ENCODE measurements around the gene FBLN2. TPM values are rescaled to one million over a fixed set of nuclear protein-coding genes. Genes with fewer than 3 reads are reported as not detected.

Gene FBLN2
- total and polyA plus RNA-seq, 2 of the 4 experiments (the other 2 are of a cell fraction), result 11.8 to 60.8 TPM

- Histone ChIP-seq H2BK120ac (ENCODE audit: low read depth, low read length) (no peak overlapping the region), H4K20me1 (ENCODE audit: insufficient read depth, low read length) (no peaks in the 10 kb centered on the region), H3K4me1 (ENCODE audit: control insufficient read depth, insufficient read depth, low read length) (peaks cover 5% of the 10 kb centered on the region; the same call in 1 of the 2 replicates), H2AK9ac (replicated peaks; ENCODE audit: low read depth, low read length, poor library complexity) (peak overlapping the region; percentile 63), H3K18ac (ENCODE audit: low read depth, low read length) (no peak overlapping the region), H4K5ac (ENCODE audit: low read depth, low read length) (no peak overlapping the region), H4K91ac (ENCODE audit: insufficient read depth, low read depth, low read length) (no peak overlapping the region), H3K27ac (ENCODE audit: insufficient read depth, low read length) (no peak overlapping the region), H3K4ac (ENCODE audit: low read depth, low read length) (no peak overlapping the region), H2BK20ac (ENCODE audit: low read depth, low read length) (no peak overlapping the region), H3K79me1 (ENCODE audit: low read depth in 1 of 2, low read length in 2 of 2) (no peaks in the 10 kb centered on the region; a peak in 1 of 4 replicates), H3K9me1 (ENCODE audit: insufficient read depth, low read length) (0 out of 2 replicates have a peak, but pooled peaks cover 3% of the 10 kb centered on the region), H3K36me3 (ENCODE audit: control insufficient read depth, insufficient read depth, low read length) (no peaks in the 10 kb centered on the region), H3K9me3 (ENCODE audit: control insufficient read depth, insufficient read depth, low read length) (no peaks in the 10 kb centered on the region), H3K4me3 (ENCODE audit: insufficient read depth, low read depth, low read length) (no peak overlapping the region), H2AFZ (replicated peaks; ENCODE audit: low read length, poor library complexity) (peak overlapping the region; percentile 10), H3K56ac (ENCODE audit: extremely low read depth, insufficient read depth, low read length) (no peak overlapping the region), H2BK15ac (ENCODE audit: low read depth, low read length) (no peak overlapping the region), H3K23ac (ENCODE audit: low read depth, low read length) (no peak overlapping the region; the same call in 1 of the 2 replicates), H3K4me2 (ENCODE audit: low read depth, low read length) (no peak overlapping the region), H2BK5ac (ENCODE audit: low read depth, low read length, poor library complexity, severe bottlenecking) (no peak overlapping the region), H4K8ac (ENCODE audit: low read depth in 2 of 2, low read length in 2 of 2) (no peak overlapping the region), H3K9ac (ENCODE audit: low read depth, low read length) (no peak overlapping the region), H3K14ac (replicated peaks; ENCODE audit: low read depth, low read length) (no peak overlapping the region), H3K27me3 (ENCODE audit: control insufficient read depth, insufficient read depth, low read length) (peaks cover 4% of the 10 kb centered on the region; the same call in 1 of the 2 replicates), H2AK5ac (ENCODE audit: low read depth, low read length) (no peak overlapping the region)
- peak; percentile 48 for DNase-seq
- POLR2A ChIA-PET (ENCODE audit: unreplicated experiment), result no interaction called here
- dilution Hi-C loops (cut with HindIII; ENCODE audit: low sequenced_read_pairs, unreplicated experiment) (no loop called here), intact Hi-C loops (cut with micrococcal nuclease) (no loop called here), in situ Hi-C loops (cut with MboI; ENCODE audit: low sequenced_read_pairs) (no loop called here)
- CTCF ChIA-PET, result interaction anchor here (0.6 kb wide), 1 partner anchor 603 kb away, joined by 5 read pairs; no protein-coding TSS in a partner anchor
- ATAC-seq (ENCODE audit: low read depth), result peak; percentile 51
- no TSS peak for BruUV-seq (replicated peaks)
- 49% methylated on average over 7 of the region's 10 CpGs; no CpG with 5 or more reads in 1 of the 2 experiments for WGBS, 2 experiments (ENCODE audit: extremely low coverage in 2 of 2, insufficient read length in 1 of 2)
- TF ChIP-seq NFE2L2 (IDR thresholded peaks at IDR 0.05; ENCODE audit: low read depth, low read length) (no peak), MXI1 (IDR thresholded peaks at IDR 0.05; ENCODE audit: borderline replicate concordance, low read depth, low read length) (no peak), POLR2A (IDR thresholded peaks at IDR 0.05; ENCODE audit: low read depth, low read length) (no peak), RFX5 (IDR thresholded peaks at IDR 0.05; ENCODE audit: low read depth, low read length) (no peak), SMC3 (IDR thresholded peaks at IDR 0.05; ENCODE audit: low read depth, low read length) (no peak), RAD21 (IDR thresholded peaks at IDR 0.05; ENCODE audit: low read length) (no peak), MAZ (IDR thresholded peaks at IDR 0.05; ENCODE audit: borderline replicate concordance, low read depth, low read length) (no peak; the same call in 1 of the 2 replicates), USF2 (IDR thresholded peaks at IDR 0.05; ENCODE audit: low read depth, low read length) (no peak; the same call in 1 of the 2 replicates), FOS (IDR thresholded peaks at IDR 0.05; ENCODE audit: low read depth, low read length) (no peak), CHD1 (IDR thresholded peaks at IDR 0.05; ENCODE audit: low read depth, low read length) (no peak), BHLHE40 (IDR thresholded peaks at IDR 0.05; ENCODE audit: low read depth, low read length) (no peak)
- TF ChIP-seq, protein P1, sequence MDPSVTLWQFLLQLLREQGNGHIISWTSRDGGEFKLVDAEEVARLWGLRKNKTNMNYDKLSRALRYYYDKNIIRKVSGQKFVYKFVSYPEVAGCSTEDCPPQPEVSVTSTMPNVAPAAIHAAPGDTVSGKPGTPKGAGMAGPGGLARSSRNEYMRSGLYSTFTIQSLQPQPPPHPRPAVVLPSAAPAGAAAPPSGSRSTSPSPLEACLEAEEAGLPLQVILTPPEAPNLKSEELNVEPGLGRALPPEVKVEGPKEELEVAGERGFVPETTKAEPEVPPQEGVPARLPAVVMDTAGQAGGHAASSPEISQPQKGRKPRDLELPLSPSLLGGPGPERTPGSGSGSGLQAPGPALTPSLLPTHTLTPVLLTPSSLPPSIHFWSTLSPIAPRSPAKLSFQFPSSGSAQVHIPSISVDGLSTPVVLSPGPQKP (IDR thresholded peaks at IDR 0.05; ENCODE audit: borderline replicate concordance, low read depth, low read length), result no peak
Measured at GRCh38 chr3:13598926-13599886, 50.3 kb downstream of the FBLN2 start.

All from IMR-90 (cell line).